Activated CD4-positive, alpha-beta T cell treated with anti-CD3 and anti-CD28 coated beads for 48 hours (primary cell): ENCODE measurements around the gene DOK3.

Experiments
- DNase-seq: peaks from one replicate; pipeline ENCODE4 v3.0.0-alpha.2; 2020

DOK3 gene

GRCh38 chr5:177462021-177462670 is 47.5 kb downstream of the DOK3 start:
- no peak for DNase-seq

- DNase-seq = no peak
These were observed 49.6 kb downstream of the DOK3 start for GRCh38 chr5:177459819-177460628.

GRCh38 chr5:177459357-177459756 is 50.3 kb downstream of the DOK3 start:
- DNase-seq = no peak

- no peak for DNase-seq
These were observed 50.7 kb downstream of the DOK3 start for GRCh38 chr5:177458912-177459350.

GRCh38 chr5:177457852-177458681 is 51.6 kb downstream of the DOK3 start:
- DNase-seq = no peak

- DNase-seq = peak; percentile 82
These were observed 52.4 kb downstream of the DOK3 start for GRCh38 chr5:177456976-177457851.

GRCh38 chr5:177456591-177456964 is 53.0 kb downstream of the DOK3 start:
- DNase-seq = no peak

GRCh38 chr5:177455661-177456590 is 53.7 kb downstream of the DOK3 start:
- peak; percentile 98 for DNase-seq

- peak; percentile 95 for DNase-seq
These were observed 54.5 kb downstream of the DOK3 start for GRCh38 chr5:177455036-177455660.

- DNase-seq = peak; percentile 94
These were observed 55.1 kb downstream of the DOK3 start for GRCh38 chr5:177454397-177455035.

- peak; percentile 45 for DNase-seq
These were observed 55.7 kb downstream of the DOK3 start for GRCh38 chr5:177453852-177454396.

GRCh38 chr5:177452688-177453638 is 56.7 kb downstream of the DOK3 start:
- DNase-seq = no peak
